HG02981 (cell line): Measurements from ENCODE around the gene PPP1R2.
"Not testable (repeated sequence)": the region's sequence is repeated elsewhere in the genome, so short reads cannot be mapped to it uniquely, and the experiment has no call there.

Experiments used
- ATAC-seq: cut with Tn5 transposase; IDR thresholded peaks from one replicate; pipeline ENCODE4 v1.9.1; 2021; ENCODE audit warnings: mild to moderate bottlenecking, moderate library complexity; ENCODE audit not compliant: unreplicated experiment

PPP1R2 gene

DNA sequence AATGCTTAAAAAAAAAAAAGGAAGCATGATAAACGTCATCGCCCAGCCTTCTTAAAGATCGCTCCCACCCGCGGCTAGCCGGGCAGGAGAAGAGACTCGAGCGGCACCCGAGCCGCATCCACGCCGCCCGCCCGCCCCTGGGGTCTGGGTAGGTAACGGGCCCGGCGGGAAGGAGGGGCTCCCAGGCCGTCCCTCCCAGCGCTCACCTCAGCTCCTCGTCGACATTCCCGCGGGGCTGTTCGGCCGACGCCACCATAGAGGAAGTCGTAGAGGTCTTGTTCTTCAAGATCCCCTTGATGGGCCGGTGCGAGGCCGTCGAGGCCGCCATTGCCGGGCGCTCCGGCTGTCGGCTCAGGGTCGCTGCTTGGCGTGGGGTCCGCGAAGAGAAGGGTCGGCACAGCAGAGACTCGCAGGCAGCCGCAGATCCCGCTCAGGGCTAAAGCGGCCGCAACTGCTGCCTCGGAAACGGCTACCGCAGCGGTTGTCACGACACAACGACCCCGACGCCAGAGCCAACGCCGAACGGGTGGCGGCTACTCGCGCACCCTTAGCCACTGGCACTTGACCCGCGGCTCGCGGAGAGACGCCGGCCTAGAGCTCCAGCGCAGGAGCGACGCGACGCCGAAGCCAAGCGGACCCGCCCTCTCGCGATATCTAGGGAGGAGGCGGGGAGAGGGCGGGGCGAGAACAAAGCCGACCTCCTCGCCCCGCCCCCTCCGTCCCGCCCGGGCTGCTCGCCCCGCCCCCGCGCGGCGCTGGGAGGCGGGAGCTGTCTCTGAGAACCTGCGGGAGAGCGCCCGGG is at the start of gene PPP1R2:
Gene PPP1R2 (minus strand): TSS at position 628 of the 802 bp plus-strand sequence. CDS start 300 bp downstream, at position 328.
- peak; percentile 65 for ATAC-seq

DNA sequence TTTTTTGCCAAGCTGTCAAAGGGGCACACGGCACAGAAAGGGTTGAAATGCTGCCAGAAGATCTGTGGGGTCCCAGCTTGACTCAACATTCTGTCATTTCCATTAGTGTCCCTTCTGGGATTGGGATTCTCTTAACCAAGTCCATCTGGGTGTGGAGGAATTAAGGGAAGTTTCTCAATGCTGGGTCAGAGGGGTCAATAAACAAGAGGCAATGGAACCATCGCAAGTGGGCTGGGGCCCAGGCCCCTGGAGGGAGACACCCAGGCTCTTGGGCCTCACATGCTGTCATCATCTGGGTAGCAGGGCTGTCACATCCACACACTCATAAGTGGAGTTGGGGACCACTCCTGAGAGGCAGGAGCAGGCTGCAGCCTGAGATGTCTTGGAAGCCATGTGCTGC is 48.7 kb upstream of the PPP1R2 start:
- ATAC-seq: no peak

DNA sequence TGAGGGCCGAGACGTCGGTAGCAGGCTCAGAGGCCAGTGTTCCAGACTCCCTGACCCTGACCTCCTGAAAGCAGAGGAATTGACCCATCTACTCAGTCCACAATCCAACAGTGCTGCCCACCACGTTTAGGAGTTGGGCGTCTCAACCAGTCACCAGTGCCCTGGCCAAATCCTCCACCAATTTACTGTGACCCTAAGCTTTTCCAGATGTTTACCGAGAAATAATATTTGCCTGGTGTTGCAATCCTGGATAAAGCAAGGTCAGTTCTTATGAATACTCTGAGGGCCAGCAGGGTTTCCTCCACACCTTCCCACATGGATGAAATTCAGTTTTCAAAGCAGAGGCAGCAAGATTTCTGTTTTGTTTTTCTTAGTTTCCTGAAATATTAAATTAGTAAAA is 48.1 kb upstream of the PPP1R2 start:
- no peak for ATAC-seq

DNA sequence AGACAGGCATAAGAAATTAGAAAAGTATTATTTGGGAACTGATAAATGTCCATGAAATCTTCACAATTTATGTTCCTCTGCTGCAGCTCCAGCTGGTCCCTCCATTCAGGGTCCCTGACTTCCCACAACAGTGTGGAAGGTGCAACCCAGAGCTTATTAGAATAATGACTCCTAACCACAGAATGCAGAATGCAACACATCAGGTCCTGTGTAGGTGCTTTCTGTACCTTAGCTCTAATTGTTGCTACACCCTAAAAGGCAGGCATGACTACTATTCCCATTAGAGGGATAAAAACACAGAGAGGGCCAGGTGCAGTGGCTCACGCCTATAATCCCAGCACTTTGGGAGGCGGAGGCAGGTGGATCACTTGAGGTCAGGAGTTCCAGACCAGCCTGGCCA is 47.3 kb upstream of the PPP1R2 start:
- ATAC-seq: not testable (repeated sequence)

DNA sequence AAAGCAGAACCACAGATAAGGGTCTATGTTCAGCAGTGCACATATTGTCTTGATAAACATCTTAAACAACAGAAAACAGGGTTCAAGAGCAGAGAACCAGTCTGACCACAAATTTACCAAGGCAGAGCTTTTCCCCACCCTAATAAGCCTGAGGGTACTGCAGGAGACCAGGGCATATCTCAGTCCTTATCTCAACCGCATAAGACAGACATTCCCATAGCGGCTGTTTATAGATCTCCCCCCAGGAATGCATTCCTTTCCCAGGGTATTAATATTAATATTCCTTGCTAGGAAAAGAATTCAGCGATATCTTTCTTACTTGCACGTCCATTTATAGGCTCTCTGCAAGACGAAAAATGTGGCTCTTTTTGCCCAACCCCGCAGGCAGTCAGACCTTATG is 46.7 kb upstream of the PPP1R2 start:
- not testable (repeated sequence) for ATAC-seq

DNA sequence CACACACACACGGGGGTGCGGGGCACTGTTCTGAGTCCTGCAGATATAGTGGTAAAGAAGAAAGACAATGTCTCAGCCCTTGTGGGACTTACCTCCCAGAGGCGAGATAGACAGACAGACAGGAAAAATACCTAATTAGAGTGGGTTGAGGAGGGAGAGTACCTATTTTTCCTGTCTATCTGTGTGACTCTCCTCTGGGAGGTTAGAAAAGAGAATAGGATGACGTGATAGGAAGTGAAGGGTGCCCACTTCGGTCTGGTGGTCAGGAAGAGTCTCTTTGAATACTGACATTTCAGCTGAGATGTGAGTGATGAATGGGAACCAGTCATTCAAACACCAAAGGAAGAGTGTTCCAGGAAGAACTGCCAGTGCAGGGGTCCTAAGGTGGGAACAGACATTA is 44.7 kb upstream of the PPP1R2 start:
- ATAC-seq: no peak

DNA sequence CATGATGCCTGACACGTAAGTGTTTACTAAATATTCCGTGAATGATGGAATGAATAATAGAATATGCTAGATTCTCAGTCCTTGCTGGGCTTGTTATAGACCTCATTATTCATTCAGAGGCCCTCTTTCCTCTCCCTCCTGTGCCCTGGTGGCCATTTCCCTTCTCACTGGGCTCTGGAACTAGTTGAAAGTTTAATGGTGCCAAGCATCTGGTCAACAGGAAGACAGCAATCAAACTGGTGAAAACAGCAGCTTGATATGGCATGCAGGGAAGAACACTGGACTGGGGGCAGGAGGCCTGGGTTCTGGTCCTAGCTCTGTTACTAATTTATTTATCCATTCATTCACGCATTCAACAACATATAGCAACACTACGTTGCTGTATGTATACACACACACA is 44.3 kb upstream of the PPP1R2 start:
- ATAC-seq: no peak

DNA sequence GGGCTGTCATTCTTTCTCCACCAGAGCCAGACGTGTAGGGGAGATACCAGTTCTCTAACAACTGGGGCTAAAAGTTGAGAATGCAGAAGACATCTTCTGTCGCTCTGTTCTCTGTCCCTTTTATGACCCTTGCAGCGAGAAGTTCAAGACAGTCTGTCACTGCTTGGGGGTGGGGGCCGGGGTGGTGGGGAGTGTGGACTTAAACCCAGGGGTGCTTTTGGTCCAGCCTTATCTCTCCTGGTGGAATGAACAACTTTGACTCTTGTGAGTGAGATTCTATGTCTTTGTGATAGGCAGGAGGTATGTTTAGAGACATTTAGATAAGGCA is 41.4 kb upstream of the PPP1R2 start:
- no peak for ATAC-seq

DNA sequence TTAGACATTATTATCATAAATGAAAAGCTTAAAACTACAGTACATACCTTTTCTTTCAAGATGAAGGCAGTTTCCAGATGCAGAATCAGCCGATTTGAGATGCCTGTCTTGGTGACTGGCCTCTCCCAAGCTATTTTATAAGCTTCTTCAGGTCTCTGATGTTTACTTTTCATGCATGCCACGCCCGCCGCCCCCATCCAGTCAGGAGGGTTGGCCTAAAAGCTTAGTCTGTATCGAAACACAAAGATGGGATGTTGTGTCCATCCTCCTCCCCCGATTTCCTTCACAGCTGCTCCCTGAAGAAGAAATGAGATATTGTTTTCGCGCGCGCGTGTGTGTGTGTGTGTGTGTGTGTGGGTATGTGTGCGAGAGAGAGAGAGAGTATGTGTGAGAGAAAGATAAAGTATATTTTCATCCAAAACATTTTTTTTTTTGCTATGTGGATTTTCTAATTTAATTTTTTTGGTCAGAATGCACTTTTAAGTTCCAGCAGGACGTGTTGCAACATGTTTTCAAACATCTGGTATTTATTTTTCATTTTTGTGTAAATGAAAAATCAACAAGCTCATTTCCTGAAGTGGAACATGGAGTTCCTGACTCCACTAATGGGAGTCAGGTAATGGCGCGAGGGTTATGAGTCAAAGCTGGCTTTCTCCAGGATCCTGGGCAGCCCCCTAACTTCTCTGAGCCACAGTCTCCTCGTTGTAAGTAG is 40.9 kb upstream of the PPP1R2 start, which contains the start of gene APOD:
Gene APOD (minus strand): TSS at position 110 of the 712 bp plus-strand sequence. CDS start 4,479 bp downstream, outside the sequence.
- ATAC-seq: no peak

DNA sequence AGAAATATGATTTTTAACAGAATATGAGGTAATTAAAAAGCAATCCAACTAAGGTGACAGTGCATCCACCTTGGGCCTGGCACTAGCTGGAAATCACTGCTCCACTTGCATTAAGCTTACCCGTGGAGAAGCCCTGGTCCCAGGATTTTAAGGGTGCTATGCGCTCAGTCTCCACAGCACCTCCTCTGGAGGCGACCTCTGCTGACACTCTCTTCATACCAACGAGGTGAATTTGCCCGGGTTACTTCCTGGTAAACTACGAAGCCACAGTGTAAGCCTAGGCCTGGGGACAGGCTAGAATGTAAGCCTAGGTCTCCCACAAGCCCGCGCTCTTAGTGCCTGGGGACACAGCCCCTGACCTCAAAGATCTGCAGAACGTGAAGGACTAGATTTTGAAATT is 39.8 kb upstream of the PPP1R2 start:
- no peak for ATAC-seq

DNA sequence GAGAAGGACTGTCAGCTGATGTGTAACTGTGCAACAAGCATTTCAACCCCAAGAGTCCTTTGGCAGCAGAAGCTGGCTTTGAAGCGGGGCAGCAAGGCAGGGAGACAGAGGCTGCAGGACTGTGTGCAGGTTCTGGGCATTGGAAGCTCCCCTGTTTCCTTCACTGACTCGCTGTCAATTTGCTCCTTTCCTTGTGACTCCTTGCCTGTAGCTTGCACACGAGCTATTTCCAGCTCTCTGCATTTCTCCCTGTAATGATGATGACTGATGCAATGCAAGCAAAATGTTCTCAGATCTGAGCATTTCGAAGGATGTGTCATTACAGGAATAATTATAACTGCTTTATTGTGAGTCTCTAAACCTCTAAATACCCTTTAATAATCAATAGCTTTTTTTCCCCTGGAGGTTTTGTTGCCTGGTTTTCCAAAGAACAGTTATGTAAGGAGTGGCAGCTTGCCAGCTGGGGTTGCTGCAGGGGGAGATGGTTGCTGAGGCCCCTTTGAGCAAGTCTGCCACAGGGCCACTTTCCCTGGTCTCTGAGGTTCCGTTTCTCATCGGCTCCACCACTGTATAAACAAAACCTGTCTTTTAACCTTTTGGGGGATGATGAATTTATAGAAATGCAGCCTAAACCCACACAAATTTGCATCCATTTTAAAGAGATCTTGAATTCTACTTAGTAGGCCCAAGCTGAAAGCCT is 37.8 kb upstream of the PPP1R2 start:
- ATAC-seq: no peak

DNA sequence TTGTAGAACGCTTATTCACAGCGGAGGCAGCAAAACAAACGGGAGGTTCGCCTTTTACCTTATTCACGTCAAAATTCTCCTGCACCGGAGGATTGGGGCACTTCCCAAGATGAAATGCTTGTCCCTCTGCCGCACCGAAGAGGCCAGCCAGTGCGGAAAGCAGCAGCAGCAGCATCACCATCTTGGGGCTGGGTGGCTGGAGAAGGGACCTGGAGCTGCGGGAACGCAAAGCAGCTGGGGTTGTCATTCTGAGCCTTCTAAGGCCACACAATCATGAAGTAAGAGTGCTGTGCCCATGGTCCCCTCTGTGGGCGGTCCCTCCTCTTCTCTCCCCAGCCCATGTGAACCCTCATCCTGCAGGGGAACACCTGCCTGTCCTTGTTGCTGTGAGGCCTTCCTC is 36.2 kb upstream of the PPP1R2 start:
- no peak for ATAC-seq

DNA sequence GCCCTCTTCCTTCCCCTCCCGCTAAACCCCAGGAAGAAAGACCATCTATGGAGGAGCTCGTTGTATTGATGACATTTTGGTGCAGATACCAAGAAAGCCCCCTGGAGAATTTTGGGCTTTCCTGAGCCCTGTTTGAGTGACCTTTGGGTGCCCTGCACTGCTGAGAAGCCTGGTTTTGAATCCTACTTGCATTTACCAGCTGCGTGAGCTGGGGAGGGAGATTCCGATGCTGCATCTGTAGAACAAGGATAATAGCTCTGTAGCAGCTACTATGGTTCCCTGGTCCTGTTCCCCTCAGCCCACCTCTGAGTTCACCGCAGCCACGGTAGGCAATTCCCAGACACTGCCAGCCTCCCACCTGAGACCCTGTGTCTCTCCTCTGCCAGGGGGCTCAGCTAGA is 35.4 kb upstream of the PPP1R2 start:
- ATAC-seq: no peak

DNA sequence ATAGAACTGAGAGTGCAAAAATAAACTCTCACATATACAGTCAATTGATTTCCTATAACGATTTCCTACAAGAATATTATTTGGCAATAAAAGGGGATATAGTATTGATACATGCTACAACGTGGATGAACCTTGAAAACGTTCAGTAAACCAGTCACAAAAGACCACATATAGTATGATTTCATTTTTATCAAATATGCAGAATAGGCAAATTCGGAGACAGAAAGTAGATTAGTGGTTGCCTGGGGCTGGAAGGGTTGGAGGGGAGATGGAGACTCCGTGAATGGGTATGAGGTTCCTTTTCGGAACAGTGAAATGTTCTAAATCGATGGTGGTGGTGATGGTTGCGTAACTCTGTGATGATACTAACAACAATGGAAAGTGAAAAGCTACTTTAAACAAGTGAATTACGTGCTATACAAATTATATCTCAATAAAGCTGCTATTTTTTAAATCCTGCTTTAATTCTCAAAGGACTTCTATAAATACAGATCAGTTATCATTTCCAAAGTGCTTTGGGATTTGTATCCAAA is 34.6 kb upstream of the PPP1R2 start:
- ATAC-seq: no peak

DNA sequence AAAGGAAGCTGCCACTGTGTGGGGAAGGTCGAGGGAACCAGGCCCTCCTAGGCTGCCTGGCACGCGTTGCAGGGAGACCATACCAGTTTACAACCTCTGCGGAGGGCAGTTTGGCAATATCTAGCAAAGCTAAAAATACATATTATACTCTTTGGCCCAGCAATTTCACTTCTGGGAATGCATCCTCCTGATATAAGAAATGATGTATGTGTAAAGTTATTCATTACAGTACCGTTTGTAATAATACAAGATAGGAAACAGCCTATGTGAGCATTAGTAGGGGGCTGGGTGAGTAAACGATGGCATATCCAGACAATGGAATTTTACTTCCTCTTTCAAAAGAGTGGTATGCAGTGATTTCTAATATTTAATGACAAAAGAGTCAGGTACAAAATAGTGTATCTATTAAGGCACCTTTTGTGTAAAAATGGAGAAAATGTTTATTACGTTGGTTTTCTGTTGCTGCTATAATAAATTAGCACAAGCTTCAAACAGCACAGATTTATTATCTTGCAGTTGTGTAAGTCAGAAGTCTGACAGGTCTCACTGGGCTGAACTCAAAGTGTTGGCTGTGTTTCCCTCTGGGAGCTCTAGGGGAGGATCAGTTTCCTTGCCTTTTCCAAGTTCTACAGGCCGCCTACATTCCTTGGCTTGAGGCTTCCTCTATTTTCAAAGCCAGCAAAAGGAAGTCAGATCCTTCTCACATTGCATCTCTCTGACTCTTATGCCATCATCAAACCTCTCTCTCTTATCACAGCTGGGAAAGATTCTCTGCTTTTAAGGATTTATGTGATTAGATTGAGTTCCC is 31.6 kb upstream of the PPP1R2 start:
- ATAC-seq: no peak

DNA sequence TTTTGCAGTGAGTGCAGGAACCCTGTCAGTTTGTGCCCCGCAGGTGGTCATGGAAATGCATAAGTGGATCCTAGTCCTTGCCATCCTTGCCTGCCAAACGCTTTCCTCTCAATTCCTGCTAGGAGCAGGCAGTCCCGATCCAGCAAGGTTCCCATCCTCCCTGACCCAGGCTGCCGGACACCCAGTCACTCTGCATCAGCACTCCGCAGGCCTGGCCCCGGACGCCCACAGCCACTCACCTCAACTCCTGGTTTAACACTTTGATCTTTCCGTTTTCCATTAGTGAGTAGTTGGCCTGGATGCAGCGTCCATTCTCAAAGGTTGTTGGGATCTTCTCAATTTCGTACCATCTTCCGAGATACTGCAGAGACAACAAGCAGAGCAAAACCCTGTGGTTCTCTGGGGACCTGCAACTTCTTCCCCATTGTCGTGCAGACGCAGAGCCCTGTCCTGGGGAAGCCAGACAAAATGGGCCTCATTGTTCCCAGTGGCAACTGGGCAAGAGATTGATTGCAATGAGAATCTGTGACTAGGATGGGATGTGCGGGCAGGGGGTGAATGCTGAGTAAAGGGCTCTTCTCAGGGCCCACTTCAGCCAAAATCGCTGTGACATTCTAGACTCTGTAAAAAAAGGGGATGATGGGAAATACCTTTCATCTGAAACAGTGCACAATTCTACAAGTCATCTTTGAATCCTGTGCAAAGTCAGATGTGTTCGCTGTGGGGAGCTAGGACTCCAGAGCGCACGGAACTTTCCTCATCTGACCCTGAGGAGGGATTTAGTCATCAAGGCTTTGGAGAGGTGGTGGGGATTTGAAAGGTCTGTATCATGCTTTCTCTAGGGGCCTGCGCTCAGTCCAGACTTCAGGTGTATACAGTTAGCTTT is 30.7 kb upstream of the PPP1R2 start:
- no peak for ATAC-seq

DNA sequence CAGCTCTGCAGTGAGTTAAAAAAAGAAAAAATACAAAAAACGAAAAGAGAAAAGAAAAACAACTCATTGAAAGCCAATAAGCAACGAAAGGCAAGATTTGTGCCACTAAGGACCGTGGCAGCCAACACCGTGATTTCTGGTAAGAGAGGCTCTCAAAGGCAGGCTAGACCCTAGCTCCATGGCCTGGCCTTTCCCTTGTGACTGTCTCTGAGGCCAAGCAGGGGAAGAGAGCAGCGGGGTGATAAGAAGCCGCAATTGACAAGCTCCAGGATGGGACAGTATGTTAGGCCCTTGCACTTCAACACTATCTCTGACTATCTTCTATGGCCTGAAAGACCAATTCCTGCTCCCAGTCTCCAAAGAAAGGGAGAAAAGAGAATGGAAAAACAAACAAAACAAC is 28.2 kb upstream of the PPP1R2 start:
- no peak for ATAC-seq

DNA sequence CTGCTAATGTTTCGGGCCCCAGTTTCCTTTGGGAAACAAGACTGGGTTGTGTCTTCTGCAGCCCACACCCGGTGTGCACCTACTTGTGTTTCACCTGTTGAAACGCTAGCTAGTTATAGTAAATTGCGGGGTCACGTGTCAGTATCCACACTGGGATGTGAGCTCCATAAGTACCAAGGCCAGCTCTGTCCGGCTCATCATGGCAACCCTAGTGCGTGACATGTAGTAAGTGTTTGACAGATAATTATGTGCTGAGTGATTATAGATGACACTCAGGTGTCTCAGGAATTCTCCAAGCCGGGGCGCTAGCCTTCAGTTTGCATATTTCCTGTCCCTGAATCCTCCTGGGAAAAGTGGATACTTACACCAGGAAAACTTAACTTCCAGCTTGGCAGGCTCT is 27.8 kb upstream of the PPP1R2 start:
- no peak for ATAC-seq

DNA sequence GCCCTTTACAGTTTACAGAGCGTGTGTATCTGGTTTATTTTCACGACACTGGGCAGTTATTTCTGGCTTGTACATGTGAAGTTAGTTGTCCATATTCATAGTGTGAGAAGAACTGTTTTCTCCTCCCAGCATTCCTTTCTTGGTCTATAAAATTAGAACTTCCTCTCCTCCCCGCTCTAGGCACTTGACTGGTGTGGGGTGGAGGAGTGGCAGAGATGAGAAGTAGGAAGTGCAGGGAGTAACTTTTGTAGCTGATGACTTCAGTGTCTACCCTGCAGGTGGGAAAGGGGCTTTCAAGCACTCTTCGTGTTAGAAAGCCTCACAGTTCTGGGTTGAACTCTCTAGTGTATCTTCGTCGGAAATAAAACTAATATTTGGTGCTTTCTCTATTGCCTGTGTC is 27.2 kb upstream of the PPP1R2 start:
- no peak for ATAC-seq

DNA sequence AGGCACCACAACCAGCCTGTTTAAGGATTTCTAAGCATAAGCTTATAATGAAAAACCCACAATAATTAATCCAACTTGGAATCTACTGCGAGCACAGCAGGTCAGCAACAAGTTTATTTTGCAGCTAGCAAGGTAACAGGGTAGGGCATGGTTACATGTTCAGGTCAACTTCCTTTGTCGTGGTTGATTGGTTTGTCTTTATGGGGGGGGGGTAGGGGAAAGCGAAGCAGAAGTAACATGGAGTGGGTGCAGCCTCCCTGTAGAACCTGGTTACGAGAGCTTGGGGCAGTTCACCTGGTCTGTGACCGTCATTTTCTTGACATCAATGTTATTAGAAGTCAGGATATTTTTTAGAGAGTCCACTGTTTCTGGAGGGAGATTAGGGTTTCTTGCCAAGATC is 25.5 kb upstream of the PPP1R2 start:
- no peak for ATAC-seq
